Stimulated activated CD4-positive, alpha-beta T cell treated with anti-CD3 and anti-CD28 coated beads, Interleukin-1b, Interleukin-23, amount 100 ng/mL, for 4 hours (primary cell): ENCODE data around the gene ELOVL6.
"Not testable (repeated sequence)": the region's sequence is repeated elsewhere in the genome, so short reads cannot be mapped to it uniquely, and the experiment has no call there.

Experiments used
- DNase-seq, 2 donors: peaks; one replicate each; pipeline ENCODE4 v3.0.0-alpha.2; 2020; ENCODE audit warnings: low read depth in 2 of 2

ELOVL6 gene

GRCh38 chr4:110196871-110197528, 1.4 kb downstream of the ELOVL6 start:
- DNase-seq, result peak in 1 of 2 donors; percentile 53

GRCh38 chr4:110196206-110196870, 2.1 kb downstream of the ELOVL6 start:
- DNase-seq, result peak in 1 of 2 donors; percentile 35

- DNase-seq, result no peak
Observed at GRCh38 chr4:110195561-110196205, 2.7 kb downstream of the ELOVL6 start.

GRCh38 chr4:110193822-110194761, 4.3 kb downstream of the ELOVL6 start:
- peak; percentile 42 to 63 for DNase-seq

GRCh38 chr4:110193287-110193686, 5.1 kb downstream of the ELOVL6 start:
- not testable (repeated sequence) for DNase-seq

GRCh38 chr4:110190249-110190648, 8.2 kb downstream of the ELOVL6 start:
- DNase-seq, result no peak

- DNase-seq, result no peak
Observed at GRCh38 chr4:110188113-110188512, 10.3 kb downstream of the ELOVL6 start.

- DNase-seq, result no peak
Observed at GRCh38 chr4:110184791-110185155, 13.6 kb downstream of the ELOVL6 start.

- DNase-seq, result no peak
Observed at GRCh38 chr4:110184140-110184790, 14.2 kb downstream of the ELOVL6 start.

- no peak for DNase-seq
Observed at GRCh38 chr4:110183643-110184042, 14.8 kb downstream of the ELOVL6 start.

- DNase-seq, result no peak
Observed at GRCh38 chr4:110183058-110183457, 15.4 kb downstream of the ELOVL6 start.

GRCh38 chr4:110181890-110182289, 16.5 kb downstream of the ELOVL6 start:
- DNase-seq, result no peak

GRCh38 chr4:110175634-110176033, 22.8 kb downstream of the ELOVL6 start:
- DNase-seq, result no peak

- DNase-seq, result no peak
Observed at GRCh38 chr4:110172972-110173371, 25.4 kb downstream of the ELOVL6 start.

GRCh38 chr4:110171971-110172370, 26.4 kb downstream of the ELOVL6 start:
- DNase-seq, result no peak

GRCh38 chr4:110170861-110171260, 27.6 kb downstream of the ELOVL6 start:
- no peak for DNase-seq

GRCh38 chr4:110165382-110166286, 32.8 kb downstream of the ELOVL6 start:
- DNase-seq, result peak; percentile 26 to 57

GRCh38 chr4:110164856-110165255, 33.6 kb downstream of the ELOVL6 start:
- DNase-seq, result no peak

- DNase-seq, result no peak
Observed at GRCh38 chr4:110164251-110164650, 34.2 kb downstream of the ELOVL6 start.

GRCh38 chr4:110163327-110164069, 34.9 kb downstream of the ELOVL6 start:
- no peak for DNase-seq
